GF-D8 (cell line): Measurements from ENCODE around the gene FTO.
"Not testable (repeated sequence)": the region's sequence is repeated elsewhere in the genome, so short reads cannot be mapped to it uniquely, and the experiment has no call there.

Experiments used
- DNase-seq: peaks from one replicate; lab custom pipeline; 2025; lab: John Stamatoyannopoulos, UW

The FTO gene

GRCh38 chr16:53827741-53828140, 123.8 kb downstream of the FTO start:
- DNase-seq: no peak

- no peak for DNase-seq
These were observed 125.3 kb downstream of the FTO start for GRCh38 chr16:53829186-53829747.

- no peak for DNase-seq
These were observed 129.1 kb downstream of the FTO start for GRCh38 chr16:53832896-53833544.

DNA sequence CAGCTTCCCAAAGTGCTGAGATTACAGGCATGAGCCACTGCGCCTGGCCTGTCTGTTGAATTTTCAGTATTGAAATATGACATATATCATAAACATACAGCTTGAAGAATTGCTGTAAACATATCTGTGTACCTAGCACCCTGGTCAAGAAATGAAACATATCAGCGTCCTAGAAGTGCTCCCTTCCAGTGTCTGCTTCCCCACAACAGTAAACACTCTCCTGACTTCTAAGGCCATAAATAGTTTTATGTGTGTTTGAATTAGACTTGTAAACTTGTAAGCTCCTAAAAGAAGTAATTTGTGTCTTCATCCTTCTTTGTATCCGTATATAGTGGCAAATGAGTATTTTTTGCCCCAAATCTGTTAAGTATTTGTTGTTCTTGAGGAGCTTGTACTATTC, 132.2 kb downstream of the FTO start:
- no peak for DNase-seq

DNA sequence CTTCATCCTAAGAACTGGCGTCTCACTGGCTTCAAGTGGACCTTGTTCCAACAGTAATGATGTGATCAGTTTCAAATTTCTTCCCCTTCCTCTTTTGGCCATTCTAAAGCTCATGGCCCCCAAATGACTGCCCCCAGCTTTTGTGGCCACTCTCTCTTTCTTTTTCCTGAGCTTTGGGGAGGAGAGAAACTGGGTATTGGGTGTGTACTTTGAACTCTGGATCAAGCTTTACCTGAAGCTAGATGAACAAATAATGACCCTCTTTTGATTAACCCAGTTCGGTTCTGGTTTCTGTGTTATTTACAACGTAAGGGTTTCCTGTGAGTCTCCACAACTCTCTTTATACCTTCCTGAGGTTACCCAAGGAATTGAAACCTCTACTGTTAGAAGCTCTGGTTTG, 132.7 kb downstream of the FTO start:
- no peak for DNase-seq

GRCh38 chr16:53837426-53837825, 133.5 kb downstream of the FTO start:
- DNase-seq: no peak

GRCh38 chr16:53839150-53839549, 135.2 kb downstream of the FTO start:
- DNase-seq: no peak

DNA sequence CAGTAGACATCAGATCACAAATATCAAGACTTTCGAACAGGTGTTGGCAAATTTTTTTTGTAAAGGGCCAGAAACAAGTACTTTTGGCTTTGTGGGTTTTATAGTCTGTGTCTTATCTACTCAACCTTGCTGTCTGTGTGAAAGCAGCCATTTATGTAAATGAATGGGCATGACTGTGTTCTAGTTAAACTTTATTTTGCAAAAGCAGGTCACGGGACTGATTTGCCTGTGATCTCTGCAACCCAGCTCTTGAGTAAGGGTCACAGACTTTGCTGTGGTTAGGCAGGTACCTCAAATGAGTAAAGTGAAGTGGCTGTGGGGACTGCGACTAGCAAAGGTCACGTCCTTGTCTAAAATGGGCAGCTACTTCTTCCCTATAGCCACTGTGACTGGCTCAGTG, 136.5 kb downstream of the FTO start:
- DNase-seq: no peak

DNA sequence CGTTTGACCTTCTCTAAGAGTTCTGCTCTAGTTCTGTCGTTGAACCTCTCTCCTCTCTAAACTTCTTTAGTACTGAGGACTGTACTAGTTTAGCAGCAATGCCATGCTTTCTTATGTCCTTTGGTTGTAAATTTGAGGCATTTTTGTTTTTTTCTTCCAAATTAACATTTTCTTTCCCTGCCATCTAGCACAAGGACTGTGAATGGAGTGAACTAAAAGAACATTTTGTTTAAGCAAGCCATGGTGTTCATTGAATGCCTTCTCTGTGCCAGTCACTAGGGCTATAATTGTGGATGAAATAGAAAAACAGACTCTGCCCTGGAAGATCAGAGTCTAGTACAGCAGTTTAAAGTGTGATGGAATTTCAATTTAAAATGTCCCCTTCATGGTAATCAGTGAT, 137.9 kb downstream of the FTO start:
- DNase-seq: no peak

- no peak for DNase-seq
These were observed 139.1 kb downstream of the FTO start for GRCh38 chr16:53843084-53843483.

DNA sequence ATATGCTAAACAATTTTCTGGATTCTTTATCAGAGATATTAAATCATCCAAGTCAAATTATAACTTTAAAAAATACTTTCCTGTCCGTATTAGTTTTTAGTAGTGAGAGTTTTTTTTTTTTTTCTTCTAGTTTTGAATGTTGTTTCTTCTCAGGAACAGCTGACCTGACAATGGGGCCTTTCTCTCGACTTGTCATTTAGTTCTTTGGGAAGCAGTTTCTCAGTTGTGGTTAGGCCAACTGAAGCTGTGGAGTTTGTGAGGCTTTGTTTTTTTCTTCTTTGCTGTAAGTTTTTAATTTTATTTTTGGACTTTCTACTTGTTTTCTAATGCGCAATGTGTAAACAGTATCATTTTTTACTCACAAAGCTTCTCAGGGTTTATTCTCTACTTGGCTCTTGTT, 140.8 kb downstream of the FTO start:
- DNase-seq: no peak

- DNase-seq: not testable (repeated sequence)
These were observed 142.6 kb downstream of the FTO start for GRCh38 chr16:53846549-53846948.

DNA sequence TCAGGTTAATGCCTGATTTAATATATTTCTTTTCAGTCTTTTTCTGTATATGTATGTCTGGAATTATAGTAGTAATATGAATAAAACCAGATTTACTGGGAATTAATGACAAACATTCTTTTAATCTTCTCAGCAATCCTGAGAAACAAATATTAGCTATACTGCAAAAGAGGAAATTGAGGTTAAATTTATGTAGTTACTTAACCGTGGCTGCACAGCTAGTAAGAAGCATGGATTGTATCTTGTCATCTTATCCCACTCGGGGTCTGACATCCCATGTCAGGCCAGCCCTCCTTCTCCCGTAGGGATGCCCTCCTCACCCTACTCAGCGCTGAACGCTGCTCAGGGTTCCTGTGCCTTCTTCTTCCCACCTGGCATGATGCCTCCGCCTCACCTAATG, 143.0 kb downstream of the FTO start:
- DNase-seq: peak; percentile 5

GRCh38 chr16:53848277-53848942, 144.5 kb downstream of the FTO start:
- DNase-seq: no peak

- DNase-seq: no peak
These were observed 145.0 kb downstream of the FTO start for GRCh38 chr16:53848950-53849349.

- DNase-seq: no peak
These were observed 145.6 kb downstream of the FTO start for GRCh38 chr16:53849585-53849984.

- no peak for DNase-seq
These were observed 146.0 kb downstream of the FTO start for GRCh38 chr16:53849994-53850393.

DNA sequence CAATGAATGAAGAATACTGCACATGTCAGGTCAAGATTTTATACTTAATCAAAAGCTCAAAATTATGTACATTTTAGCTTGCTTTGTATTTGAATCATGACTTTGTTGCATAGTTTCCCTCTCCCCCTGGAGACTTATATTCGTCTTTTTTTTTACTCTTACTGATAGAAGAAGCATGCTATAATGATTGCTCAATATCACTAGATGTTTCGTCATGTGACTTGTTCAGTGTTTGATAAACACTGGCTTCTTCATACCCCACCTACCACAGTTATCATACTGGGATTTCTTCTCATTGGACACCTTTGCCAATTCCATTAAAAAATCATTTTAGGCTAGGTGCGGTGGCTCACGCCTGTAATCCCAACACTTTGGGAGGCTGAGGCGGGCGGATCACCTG, 148.7 kb downstream of the FTO start:
- no peak for DNase-seq

- no peak for DNase-seq
These were observed 151.1 kb downstream of the FTO start for GRCh38 chr16:53855056-53855455.

DNA sequence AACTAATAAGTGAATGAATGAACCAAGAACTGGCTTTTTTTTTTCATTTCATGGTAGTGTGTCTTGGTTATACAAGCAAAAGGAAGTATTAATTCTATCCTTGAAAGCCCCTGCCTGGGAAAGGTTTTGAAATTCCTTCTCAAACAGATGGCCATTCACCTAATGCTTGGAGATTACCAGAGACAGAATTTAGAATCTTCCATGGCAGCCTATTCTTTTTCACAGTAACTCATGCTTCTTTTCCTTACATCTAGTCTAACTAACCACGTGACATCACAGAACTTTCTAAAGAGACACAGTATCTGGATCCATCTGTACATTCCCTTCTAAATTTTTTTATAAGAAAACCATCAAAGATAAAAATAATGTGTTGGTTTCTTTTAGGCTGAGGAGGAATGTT, 151.6 kb downstream of the FTO start:
- no peak for DNase-seq

DNA sequence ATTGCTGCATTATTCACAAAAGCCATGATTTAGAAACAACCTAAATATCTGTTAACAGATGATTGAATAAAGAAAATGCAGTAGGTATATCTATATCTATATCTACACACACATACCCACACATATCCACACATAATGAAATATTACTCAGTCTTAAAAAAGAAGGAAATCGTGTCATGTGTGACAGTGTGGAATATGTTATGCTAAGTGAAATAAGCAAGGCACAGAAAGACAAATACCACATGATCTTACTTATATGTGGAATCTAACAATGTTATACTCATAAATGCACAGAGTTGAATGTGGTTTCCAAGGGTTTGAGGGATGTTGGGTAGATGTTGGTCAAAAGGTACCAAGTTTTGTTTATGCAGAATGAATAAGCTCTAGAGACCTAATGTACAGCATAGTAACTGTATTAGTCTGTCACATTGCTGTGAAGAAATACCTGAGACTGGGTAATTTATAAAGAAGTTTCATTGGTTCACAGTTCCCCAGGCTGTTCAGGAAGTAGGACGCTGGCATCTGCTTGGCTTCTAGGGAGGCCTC, 156.1 kb downstream of the FTO start:
- DNase-seq: no peak

- DNase-seq: no peak
These were observed 159.9 kb downstream of the FTO start for GRCh38 chr16:53863861-53864260.

DNA sequence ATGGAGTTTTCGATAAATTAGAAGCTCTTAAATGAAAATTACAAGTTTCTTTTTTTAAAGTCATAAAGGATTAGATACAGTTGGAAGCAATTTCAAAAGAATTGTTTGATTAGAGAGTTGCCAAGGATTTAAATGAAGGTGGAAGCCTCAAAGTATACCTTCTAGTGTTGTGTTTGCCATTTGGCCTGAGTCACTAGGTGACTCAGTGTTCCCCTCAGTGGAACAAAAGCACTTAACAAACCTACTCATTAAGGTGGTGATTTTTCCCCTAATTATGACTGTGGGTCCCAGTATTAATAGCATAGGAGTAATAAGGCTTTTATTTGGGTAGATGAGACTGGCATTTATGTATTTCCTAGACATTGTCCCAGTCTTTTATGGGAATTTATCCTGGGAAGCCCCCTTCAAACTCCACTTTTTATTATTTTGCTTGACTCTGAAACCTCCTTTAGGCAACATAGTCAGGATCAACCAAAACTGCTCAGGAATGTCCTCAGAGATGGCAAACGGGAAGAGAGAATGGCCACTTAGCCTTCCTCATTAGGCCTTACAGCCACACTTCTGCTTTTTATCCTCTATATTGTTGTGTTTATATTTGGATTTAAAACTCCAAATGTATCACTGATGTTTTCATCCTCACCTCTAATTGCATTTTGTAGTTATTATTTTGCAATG, 161.0 kb downstream of the FTO start:
- DNase-seq: peak; percentile 32
